ENCODE results near the gene NCKAP5.
"Not testable (repeated sequence)": the region's sequence is repeated elsewhere in the genome, so short reads cannot be mapped to it uniquely, and the experiment has no call there.

The NCKAP5 gene

GRCh38 chr2:132701810-132702209 lies 866.5 kb downstream of the NCKAP5 start:
- no peak for DNase-seq (ENCODE audit: low read depth)

- not testable (repeated sequence) for DNase-seq (ENCODE audit: low read depth)
These were observed 868.5 kb downstream of the NCKAP5 start for GRCh38 chr2:132699802-132700201.

- DNase-seq (ENCODE audit: low read depth) = not testable (repeated sequence)
These were observed 869.9 kb downstream of the NCKAP5 start for GRCh38 chr2:132698347-132698746.

GRCh38 chr2:132697556-132698205 lies 870.6 kb downstream of the NCKAP5 start:
- no peak for DNase-seq (ENCODE audit: low read depth)

- no peak for DNase-seq (ENCODE audit: low read depth)
These were observed 875.4 kb downstream of the NCKAP5 start for GRCh38 chr2:132692816-132693215.

GRCh38 chr2:132691556-132691955 lies 876.7 kb downstream of the NCKAP5 start:
- no peak for DNase-seq (ENCODE audit: low read depth)

- no peak for DNase-seq (ENCODE audit: low read depth)
These were observed 877.5 kb downstream of the NCKAP5 start for GRCh38 chr2:132690664-132691303.

GRCh38 chr2:132681766-132682165 lies 886.5 kb downstream of the NCKAP5 start:
- DNase-seq (ENCODE audit: low read depth) = no peak

GRCh38 chr2:132680544-132680943 lies 887.7 kb downstream of the NCKAP5 start:
- no peak for DNase-seq (ENCODE audit: low read depth)

GRCh38 chr2:132678483-132678882 lies 889.8 kb downstream of the NCKAP5 start:
- DNase-seq (ENCODE audit: low read depth) = no peak

- DNase-seq (ENCODE audit: low read depth) = no peak
These were observed 890.6 kb downstream of the NCKAP5 start for GRCh38 chr2:132677661-132678060.

- no peak for DNase-seq (ENCODE audit: low read depth)
These were observed 891.3 kb downstream of the NCKAP5 start for GRCh38 chr2:132676999-132677398.

- DNase-seq (ENCODE audit: low read depth) = no peak
These were observed 897.0 kb downstream of the NCKAP5 start for GRCh38 chr2:132671151-132671835.

GRCh38 chr2:132670496-132671150 lies 897.6 kb downstream of the NCKAP5 start:
- DNase-seq (ENCODE audit: low read depth) = no peak

- no peak for DNase-seq (ENCODE audit: low read depth)
These were observed 898.3 kb downstream of the NCKAP5 start, which contains the start of gene LYPD1 for GRCh38 chr2:132669908-132670495. Gene LYPD1 (minus strand): TSS chr2:132670205. CDS start chr2:132669932, 273 bp downstream.

- no peak for DNase-seq (ENCODE audit: low read depth)
These were observed 899.0 kb downstream of the NCKAP5 start for GRCh38 chr2:132668987-132669907.

GRCh38 chr2:132668189-132668823 lies 900.0 kb downstream of the NCKAP5 start:
- no peak for DNase-seq (ENCODE audit: low read depth)

- DNase-seq (ENCODE audit: low read depth) = no peak
These were observed 900.6 kb downstream of the NCKAP5 start for GRCh38 chr2:132667706-132668105.

- no peak for DNase-seq (ENCODE audit: low read depth)
These were observed 902.7 kb downstream of the NCKAP5 start for GRCh38 chr2:132665401-132666140.

GRCh38 chr2:132664096-132664495 lies 904.2 kb downstream of the NCKAP5 start:
- DNase-seq (ENCODE audit: low read depth) = no peak
